Activated T-cell treated with anti-CD3 and anti-CD28 coated beads for 48 hours (primary cell): ENCODE results near the gene PKNOX2.

Experiments
- DNase-seq: peaks from one replicate; pipeline ENCODE4 v3.0.0-alpha.2; 2020; ENCODE audit warnings: low read depth

The PKNOX2 gene

DNA sequence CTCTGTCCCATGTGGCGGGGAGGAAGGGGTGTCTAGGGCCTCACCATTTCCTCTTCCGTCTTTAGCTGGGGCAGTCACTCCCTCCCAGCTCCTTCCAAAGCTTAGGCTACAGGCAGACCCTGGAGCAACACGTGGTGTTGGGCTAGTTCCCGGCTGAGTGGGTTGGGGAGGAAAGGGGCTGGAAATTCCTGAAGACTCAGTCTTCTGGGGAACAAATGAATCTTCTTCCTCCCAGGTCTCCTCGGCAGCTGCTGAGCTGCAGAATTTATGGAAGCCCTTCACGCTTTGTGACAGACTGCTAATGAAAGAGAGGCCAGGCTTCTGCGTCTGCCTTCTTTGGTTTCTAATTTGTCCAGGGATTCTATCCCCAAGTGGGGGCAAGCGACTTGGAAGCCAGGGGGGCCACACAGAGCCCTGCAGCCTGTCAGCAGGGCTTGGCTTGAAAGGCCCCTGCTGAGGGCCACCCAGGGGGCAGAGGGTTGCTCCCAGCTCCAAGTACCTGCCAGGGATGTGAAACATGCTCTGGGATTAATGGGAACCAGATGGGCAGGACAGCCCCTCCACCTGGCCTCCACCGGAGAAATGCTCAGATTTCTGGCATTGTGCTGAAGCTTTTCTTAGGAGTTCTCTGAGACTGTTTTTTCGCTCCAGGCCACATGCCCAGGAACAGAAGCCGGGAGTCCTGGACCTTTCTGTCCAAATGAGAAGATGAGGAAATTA, 123.1 kb downstream of the PKNOX2 start:
- no peak for DNase-seq

DNA sequence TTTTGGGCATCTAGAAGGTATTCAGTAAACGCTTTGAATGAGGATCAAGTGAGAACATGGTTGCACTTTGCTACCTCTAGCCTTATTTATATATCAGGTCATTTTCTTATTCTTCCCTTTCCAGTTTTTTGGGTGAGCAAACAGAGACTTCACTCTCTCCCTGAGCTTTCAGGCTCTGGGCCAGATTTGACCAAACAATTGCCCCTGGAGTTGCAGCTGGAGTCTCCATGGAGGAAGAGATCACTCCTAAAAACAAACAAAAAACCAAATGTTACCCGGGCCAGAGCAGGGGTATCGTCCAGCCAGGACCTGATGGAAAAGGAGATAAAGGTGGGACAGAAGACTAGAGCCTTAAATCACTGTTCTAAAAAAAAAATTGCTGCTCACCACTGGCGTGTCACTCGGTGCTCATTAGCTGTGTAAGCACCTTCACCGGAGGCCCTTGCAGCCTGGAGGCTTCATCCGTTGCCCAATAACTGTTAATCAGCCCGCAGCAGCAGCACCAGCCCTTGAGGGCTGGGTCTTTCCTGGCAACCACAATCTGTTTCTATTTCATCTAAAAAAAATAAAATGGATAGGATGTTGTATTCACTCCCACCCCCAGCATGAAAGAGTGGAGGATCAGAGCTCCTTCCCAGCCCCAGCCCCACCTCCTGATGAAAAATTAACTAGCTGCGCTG, 125.0 kb downstream of the PKNOX2 start:
- DNase-seq, result no peak

DNA sequence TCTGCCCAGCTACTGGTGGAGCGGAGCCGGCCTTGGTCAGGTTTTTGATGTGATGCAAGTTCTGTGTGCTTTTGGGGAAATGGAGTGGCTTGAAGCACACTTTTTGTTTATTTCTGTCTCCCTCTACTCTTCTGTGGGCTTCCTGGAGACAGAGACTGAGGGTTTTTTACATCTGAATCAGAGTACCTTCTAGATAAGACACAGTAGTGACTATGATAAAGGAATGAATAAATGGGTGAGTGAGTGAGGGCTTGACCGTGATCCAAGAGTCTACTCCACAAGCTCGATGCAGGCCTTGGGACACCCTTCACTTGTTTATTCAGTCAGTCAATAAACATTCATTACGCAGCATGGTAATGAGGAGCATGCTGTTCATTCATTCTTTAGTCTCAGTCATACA, 125.7 kb downstream of the PKNOX2 start:
- no peak for DNase-seq

DNA sequence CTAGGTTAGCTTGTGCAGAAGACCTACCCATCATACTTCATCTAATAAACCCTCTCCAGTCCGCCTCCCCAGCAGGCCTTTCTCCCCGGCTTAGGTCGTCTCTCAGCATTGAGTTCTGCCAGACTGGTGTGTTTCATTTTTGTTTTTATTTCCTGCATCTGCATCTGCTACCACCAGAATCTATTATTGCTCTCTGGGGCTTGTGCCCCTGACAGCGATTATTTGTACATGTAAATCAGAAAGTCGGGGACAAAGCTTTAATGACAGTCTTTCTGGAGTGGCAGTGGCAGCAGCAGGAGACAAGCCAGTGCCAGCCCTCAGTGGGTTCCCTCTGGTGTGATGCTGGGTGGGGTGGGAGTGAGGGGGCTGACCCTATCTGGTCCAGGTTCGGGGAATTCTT, 127.5 kb downstream of the PKNOX2 start:
- DNase-seq, result no peak

DNA sequence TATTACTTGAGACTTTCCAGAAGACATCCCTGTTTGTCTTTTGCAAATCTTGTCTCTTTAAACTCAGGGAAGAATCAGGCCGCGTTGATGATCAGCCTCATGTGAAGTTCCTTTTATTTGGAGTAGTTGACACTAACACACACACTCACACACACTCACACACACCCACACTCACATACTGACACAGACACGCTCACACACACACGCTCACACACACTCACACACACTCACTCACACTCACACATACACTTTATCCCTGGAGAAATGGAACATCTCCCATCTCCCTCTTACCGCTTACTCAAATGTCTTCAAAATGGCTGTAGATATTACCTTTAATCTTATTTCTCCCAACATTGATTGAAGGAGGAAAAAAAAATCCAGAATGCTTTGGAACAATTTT, 129.0 kb downstream of the PKNOX2 start:
- no peak for DNase-seq

DNA sequence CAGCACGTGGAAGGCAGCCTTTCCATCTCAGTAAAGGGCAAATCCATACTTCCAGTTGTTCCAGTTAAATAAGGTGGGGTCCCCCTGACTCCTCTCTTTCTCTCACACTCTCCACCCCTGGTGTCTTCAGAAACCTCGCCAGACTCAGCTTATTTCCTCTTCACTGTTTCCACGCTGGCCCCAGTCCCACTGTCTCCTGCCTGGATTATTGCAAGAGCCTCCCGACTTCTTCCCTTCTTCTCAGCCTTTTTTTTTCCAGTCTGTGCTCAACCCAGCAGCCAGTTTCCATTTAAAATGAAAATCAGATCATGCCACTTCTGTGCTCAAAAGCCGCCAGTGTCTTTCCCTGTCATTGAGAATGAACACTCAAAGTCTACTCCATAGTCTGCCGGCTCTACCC, 131.4 kb downstream of the PKNOX2 start:
- no peak for DNase-seq

DNA sequence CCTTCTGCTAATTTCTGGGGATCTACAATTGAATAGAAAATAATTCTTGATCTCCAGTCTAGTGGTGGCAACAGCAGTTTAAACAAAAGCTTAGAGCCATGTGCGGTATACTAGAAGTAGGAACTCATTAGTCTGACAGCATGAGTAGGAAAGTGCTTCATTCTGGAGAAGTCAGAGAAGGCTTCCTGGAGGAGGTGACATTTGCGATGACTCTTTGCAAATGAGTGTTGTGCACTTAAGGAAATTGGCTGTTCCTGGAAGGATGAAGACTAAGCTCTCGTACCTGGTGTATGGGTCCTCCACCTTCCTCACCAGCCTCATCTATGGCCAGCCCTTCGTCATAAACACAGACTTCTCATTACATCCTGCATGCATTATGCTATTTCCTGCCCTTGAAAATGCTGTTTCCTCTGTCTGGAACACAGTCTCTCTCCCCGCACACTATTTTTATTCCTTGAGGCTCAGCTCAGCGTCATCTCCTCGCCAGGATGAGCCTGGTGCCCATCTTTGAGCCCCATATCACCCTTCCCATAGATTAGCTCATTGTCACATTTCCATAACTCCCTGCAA, 132.9 kb downstream of the PKNOX2 start:
- DNase-seq, result no peak

DNA sequence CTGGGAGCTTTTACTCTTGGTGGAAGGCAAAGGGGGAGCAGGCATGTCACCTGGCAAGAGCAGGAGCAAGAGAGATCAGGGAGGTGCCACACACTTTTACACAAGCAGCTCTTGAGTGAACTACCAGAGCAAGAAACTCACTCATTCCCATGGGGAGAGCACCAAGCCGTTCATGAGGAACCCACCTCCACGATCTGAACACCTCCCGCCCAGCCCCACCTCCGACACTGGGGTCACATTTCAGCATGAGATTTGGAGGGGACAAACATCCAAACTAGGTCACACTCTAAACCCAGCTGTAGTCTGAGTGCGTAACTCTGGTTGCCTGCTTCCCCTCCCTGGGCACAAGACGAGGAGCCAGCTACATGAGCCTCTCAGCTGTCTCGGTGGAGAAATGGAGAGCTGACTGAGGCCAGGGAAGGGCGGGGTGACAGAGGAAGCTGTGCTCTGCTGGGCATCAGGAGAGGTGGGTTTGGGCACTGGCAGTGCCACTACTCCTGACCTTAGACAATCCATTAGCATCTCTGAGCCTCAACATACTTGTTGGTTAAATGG, 134.6 kb downstream of the PKNOX2 start:
- DNase-seq, result no peak

DNA sequence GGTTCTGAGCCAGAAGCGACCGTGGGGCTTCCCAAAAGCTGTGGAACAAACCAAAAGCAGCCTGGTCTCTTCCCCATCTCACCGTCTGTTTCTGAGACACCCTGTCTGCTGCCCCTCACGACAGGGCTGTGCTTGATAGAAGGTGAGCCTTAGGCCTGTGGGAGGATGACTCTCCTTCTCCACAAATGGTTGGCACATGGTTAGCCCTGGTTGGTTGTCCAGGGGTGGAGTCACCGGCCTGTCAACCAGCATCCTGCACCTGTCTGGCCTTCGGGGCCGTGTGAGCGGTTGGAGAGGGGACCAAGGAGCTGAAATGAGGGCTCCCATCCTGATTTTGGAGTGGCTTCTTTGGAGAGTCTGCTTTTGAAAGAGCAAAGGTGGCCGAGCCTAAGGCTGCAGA, 135.3 kb downstream of the PKNOX2 start:
- no peak for DNase-seq

DNA sequence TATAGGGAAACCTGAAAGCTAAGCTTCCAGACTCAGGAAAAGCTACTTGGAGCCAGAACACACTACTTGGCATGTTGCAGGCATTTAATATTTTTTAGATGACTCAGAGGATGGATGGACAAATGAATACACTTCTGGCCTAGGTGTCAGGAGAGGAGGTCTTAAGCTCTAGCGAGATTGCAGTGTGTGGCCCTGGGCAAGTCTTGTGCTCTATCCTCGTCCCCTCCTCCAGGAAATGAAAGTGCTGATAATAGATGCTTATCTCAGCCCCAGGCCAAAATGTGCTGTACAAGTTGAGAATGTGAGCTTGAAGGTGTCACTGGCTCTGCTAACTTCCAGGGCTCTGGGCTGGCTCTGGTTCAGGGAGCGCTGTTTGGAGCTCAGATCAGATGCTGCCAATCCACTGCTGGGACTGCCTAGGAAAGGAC, 136.3 kb downstream of the PKNOX2 start:
- DNase-seq, result no peak

DNA sequence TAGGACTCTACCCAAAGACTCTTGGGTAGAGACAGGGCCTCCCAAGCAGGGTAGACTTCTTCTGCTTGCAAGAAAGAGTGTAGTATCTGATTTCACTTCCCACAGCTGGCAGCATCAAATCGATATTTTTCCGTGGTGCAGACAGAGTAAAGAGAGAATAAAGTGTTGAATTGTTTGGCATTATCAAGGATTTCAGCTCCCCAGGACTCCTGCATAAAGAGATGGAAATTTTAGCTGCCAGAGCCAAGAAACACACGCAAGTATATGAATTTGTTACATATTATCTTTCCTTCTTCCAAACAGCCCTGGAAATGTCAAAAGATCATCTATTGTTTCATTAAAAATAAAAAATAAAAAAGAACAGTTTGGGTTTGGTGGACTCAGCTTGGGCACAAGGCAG, 136.8 kb downstream of the PKNOX2 start:
- DNase-seq, result no peak

DNA sequence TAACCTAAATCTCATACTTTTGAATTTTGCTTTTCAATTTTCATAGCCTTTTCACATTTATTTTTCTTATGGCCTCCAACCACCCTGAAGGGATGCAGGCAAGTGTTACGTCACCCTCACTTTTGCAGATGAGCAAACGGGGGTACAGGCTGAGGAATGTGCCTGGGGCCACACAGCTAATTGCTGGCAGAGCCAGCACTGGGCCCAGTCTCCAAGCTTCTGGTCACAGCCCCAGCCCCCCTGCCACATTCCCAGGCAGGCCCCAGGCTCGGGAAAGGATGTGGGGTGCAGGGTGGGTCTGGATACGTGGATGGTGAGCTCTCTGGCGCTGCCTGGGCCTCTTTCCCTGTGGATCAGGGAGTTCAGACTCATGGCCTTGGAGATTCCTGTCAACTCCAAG, 138.6 kb downstream of the PKNOX2 start:
- no peak for DNase-seq

DNA sequence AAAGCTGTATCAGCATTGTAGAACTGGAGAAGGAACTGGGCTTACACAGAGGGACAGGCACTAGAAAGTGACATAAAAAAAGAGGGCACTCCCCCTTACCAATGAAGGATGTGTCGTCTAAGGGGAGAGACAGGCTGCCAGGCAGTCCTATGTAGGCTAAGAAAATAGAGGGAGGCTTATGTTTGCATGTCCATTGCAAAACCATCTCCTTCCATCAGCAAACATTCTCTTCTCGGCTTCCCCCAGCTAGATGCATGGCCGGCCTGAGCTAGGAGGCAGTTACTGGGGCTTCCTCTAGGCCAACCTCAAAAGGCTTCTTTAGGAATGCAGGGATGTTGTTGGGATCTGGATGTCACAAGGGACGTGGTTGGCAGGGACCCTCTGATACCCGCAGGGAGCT, 139.1 kb downstream of the PKNOX2 start:
- DNase-seq, result no peak

DNA sequence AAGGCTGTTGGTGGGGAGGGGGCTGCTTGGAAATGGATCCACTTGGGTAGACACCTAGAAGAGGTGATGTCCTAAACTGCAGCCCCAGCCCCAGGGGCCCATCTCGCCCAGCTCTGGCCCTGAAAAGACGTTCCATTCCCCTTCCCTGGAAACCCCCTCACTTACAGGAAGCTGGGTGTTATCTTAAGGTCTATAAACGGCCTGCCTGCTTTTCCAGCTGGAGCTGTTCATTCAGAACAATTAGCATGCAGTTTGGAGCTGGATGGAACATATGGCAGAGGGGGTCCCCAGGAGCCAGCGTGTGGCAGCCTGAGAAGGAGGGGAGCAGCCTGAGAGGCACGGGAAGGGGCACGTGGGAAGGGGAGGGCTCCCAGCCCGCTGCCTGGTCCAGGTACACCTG, 139.6 kb downstream of the PKNOX2 start:
- no peak for DNase-seq

DNA sequence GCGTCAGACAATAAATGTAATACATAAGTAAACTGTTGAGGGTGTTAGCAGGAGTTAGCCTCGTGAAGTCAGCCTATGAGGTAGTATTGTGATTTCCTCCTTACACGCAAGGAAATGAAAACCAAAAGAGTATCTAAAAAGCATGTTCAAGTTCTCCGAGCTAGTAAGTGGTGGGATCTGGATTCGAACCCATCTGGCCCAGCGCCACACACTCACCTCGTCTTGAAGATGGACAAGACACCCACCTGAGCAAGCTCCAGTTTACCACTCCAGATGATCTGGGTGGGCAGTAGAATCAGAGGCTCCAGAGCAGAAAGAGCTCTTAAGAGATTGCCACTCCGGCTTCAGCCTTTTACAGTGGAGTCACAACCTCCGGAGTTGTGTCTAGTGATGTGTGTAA, 140.3 kb downstream of the PKNOX2 start:
- no peak for DNase-seq

DNA sequence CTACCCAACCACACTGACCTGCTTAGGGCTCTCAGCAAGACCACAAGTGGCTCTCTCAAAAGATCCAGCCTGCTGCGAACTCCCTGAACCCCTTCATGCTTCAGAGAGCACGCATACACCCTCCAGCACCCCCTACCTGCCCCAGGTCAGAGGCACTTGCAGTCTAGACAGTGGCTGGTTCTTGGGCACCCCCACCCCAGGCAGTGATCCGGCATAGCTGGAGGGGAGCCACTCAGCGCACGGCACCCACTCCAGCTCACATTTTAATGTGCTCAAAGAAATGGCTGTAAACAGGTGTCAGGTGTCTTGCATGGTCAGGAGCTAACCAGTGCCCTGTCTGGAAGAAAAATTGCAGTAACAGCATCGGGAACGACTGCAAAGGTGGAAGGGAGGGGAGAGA, 140.8 kb downstream of the PKNOX2 start:
- DNase-seq, result no peak

DNA sequence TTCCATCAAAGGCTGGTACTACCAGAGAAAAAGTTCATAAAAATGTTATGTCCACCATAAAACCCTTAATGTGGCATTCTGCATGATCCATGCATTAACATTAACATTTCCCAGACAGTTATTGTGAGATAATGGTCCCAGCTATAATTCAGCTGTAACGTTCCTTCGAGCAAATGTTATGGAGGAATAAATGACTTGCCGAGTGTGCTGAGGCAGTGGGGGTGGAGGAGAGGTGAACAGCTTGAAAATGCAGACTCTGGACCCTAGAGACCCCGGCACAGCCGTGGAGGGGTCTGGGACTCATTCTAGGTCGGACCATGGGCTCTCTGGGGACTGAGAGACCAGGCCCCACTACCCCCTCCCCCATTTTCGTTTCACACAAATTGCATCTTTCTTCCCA, 141.9 kb downstream of the PKNOX2 start:
- DNase-seq, result no peak

DNA sequence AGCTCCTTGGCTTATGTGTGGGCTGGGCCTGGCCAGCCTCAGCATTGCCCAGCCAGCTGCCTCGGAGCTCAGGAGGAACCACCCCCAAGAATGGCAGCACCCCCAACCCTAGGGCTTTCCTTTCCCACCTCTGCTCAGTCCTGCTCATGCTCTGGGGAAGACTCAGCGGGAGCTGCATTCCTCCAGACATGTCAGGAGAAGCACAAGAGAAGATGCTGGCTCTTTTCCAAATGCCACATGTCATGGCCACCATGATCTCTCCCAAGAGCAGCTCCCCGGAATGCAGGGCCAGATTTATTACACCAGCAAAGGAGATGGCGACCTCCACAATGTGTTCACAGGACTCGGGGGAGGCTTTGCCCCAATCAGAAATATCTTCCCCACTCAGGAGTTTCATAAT, 143.7 kb downstream of the PKNOX2 start:
- no peak for DNase-seq

DNA sequence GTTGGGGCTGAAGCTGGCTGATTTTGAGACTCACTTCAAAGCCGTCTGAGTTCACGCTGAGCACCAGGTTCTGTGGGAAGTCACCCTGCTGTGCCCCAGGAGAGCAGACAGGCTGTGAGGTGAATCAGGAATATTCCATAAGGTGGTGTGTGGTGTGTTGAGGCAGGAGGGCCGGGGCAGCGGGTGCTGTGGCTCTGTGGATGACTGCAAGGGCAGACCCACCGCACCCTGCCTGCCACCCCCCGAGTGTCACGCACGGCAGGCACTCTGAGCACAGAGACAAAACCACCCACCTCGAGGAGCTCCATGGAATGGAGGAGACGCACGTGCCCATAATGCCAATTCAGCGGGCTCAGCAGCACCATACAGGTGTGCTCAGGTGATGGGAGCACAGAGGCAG, 147.8 kb downstream of the PKNOX2 start:
- DNase-seq, result no peak

DNA sequence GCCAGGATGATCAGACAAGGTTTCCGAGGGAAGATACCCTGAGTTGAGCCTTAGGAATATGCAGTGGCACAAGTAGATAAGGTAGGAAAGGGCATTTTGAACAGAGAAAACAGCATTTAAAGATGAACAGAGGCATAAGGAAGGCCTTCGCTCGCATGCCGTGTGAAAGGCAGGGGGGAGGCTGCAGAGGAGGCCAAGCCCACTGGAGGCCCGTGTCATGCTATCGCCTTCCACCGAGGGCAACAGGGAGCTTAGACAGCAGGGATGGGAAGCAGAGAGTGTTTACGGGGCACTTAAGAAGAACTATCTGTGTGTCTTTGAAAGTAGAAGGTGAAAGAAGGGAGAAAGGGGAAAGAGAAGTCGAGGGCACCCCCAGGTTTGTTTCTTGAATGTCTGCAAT, 148.3 kb downstream of the PKNOX2 start:
- no peak for DNase-seq

DNA sequence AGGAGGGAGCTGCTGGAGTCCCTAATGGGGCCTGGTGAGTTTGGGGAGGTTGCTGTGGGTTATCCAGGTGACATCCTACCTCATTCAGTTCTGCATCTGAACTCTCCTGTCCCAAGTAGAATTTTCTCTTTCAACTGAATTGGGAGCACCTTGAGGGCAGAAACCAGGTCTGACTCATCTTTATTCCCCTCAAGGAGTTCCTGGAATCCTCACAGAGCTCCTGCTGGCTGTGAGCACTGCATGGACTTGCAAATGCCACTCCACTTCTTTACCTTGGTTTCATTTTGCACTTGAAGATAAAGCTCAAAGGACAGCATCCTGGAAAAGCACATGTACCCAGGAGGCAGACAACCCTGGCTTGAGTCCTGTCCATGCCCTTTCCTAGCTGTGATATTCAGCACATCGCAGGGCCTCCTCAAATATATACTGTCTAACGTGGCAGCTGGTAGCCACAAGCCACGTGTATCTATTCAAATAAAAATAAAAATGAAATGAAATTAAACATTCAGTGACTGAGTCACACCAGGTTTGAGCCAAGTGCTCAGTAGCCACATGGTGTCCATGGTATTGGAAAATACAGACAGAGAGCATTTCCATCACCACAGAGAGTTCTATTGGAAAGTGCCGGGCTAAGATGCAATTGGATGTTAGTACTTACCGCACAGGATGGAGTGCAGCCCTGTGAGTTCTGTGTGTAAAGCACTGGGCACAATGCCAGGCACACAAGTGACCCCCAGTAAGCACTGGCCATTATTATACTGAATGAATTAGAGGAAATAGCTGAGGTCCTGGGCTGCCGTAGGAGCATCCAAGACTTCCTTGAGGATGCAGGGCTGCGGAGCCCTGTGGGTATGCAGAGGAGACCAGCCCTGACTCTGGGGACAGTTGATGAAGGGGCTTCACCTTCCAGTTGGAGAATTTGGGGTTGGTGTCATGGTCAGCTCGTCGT, 149.0 kb downstream of the PKNOX2 start:
- DNase-seq, result no peak
